ENCODE measurements around the gene NFS1.
"Not testable (repeated sequence)": the region's sequence is repeated elsewhere in the genome, so short reads cannot be mapped to it uniquely, and the experiment has no call there.

NFS1 gene

GRCh38 chr20:35697696-35698297 lies 1.4 kb downstream of the NFS1 start:
- no peak for DNase-seq (ENCODE audit: low read depth in 1 of 2, low spot score in 1 of 2)
- no peak for TF ChIP-seq JUND (IDR thresholded peaks at IDR 0.05; ENCODE audit: low read depth)
- in situ Hi-C loops (cut with HindIII; ENCODE audit: low pct_unique_long_range_greater_than_20kb, low sequenced_read_pairs): no loop called here

- in situ Hi-C loops (cut with HindIII; ENCODE audit: low pct_unique_long_range_greater_than_20kb, low sequenced_read_pairs): no loop called here
These were observed 3.2 kb downstream of the NFS1 start for GRCh38 chr20:35695978-35696377.

GRCh38 chr20:35695245-35695749 lies 3.9 kb downstream of the NFS1 start:
- in situ Hi-C loops (cut with HindIII; ENCODE audit: low pct_unique_long_range_greater_than_20kb, low sequenced_read_pairs): no loop called here

More at GRCh38 chr20:35695978-35696377, 3.2 kb downstream of the NFS1 start:
- no peak for TF ChIP-seq JUND (IDR thresholded peaks at IDR 0.05; ENCODE audit: low read depth)
- no peak for DNase-seq (ENCODE audit: low read depth in 1 of 2, low spot score in 1 of 2)

GRCh38 chr20:35690265-35690664 lies 8.9 kb downstream of the NFS1 start:
- DNase-seq (ENCODE audit: low read depth in 1 of 2, low spot score in 1 of 2): no peak
- no peak for TF ChIP-seq JUND (IDR thresholded peaks at IDR 0.05; ENCODE audit: low read depth)
- in situ Hi-C loops (cut with HindIII; ENCODE audit: low pct_unique_long_range_greater_than_20kb, low sequenced_read_pairs): no loop called here

More at GRCh38 chr20:35695245-35695749, 3.9 kb downstream of the NFS1 start:
- DNase-seq (ENCODE audit: low read depth in 1 of 2, low spot score in 1 of 2): no peak
- no peak for TF ChIP-seq JUND (IDR thresholded peaks at IDR 0.05; ENCODE audit: low read depth)

- in situ Hi-C loops (cut with HindIII; ENCODE audit: low pct_unique_long_range_greater_than_20kb, low sequenced_read_pairs): not testable (repeated sequence)
These were observed 12.3 kb downstream of the NFS1 start for GRCh38 chr20:35686872-35687271.

GRCh38 chr20:35685368-35685767 lies 13.8 kb downstream of the NFS1 start:
- DNase-seq (ENCODE audit: low read depth in 1 of 2, low spot score in 1 of 2); in situ Hi-C loops (cut with HindIII; ENCODE audit: low pct_unique_long_range_greater_than_20kb, low sequenced_read_pairs): not testable (repeated sequence)

More at GRCh38 chr20:35686872-35687271, 12.3 kb downstream of the NFS1 start:
- DNase-seq (ENCODE audit: low read depth in 1 of 2, low spot score in 1 of 2): peak in 1 of 2 experiments; percentile 80

GRCh38 chr20:35681960-35682359 lies 17.2 kb downstream of the NFS1 start:
- DNase-seq (ENCODE audit: low read depth in 1 of 2, low spot score in 1 of 2): no peak
- TF ChIP-seq JUND (IDR thresholded peaks at IDR 0.05; ENCODE audit: low read depth): no peak
- in situ Hi-C loops (cut with HindIII; ENCODE audit: low pct_unique_long_range_greater_than_20kb, low sequenced_read_pairs): no loop called here

- no peak for TF ChIP-seq JUND (IDR thresholded peaks at IDR 0.05; ENCODE audit: low read depth)
- in situ Hi-C loops (cut with HindIII; ENCODE audit: low pct_unique_long_range_greater_than_20kb, low sequenced_read_pairs): no loop called here
- no peak for DNase-seq (ENCODE audit: low read depth in 1 of 2, low spot score in 1 of 2)
These were observed 18.5 kb downstream of the NFS1 start for GRCh38 chr20:35680452-35681183.

GRCh38 chr20:35674921-35675320 lies 24.2 kb downstream of the NFS1 start:
- no peak for DNase-seq (ENCODE audit: low read depth in 1 of 2, low spot score in 1 of 2)
- no peak for TF ChIP-seq JUND (IDR thresholded peaks at IDR 0.05; ENCODE audit: low read depth)
- in situ Hi-C loops (cut with HindIII; ENCODE audit: low pct_unique_long_range_greater_than_20kb, low sequenced_read_pairs): no loop called here

GRCh38 chr20:35673884-35674283 lies 25.3 kb downstream of the NFS1 start:
- TF ChIP-seq JUND (IDR thresholded peaks at IDR 0.05; ENCODE audit: low read depth): no peak

GRCh38 chr20:35669681-35670080 lies 29.5 kb downstream of the NFS1 start:
- no peak for DNase-seq (ENCODE audit: low read depth in 1 of 2, low spot score in 1 of 2)
- in situ Hi-C loops (cut with HindIII; ENCODE audit: low pct_unique_long_range_greater_than_20kb, low sequenced_read_pairs): no loop called here
- TF ChIP-seq JUND (IDR thresholded peaks at IDR 0.05; ENCODE audit: low read depth): no peak

More at GRCh38 chr20:35673884-35674283, 25.3 kb downstream of the NFS1 start:
- in situ Hi-C loops (cut with HindIII; ENCODE audit: low pct_unique_long_range_greater_than_20kb, low sequenced_read_pairs): no loop called here
- no peak for DNase-seq (ENCODE audit: low read depth in 1 of 2, low spot score in 1 of 2)

- TF ChIP-seq JUND (IDR thresholded peaks at IDR 0.05; ENCODE audit: low read depth): no peak
- no peak for DNase-seq (ENCODE audit: low read depth in 1 of 2, low spot score in 1 of 2)
- in situ Hi-C loops (cut with HindIII; ENCODE audit: low pct_unique_long_range_greater_than_20kb, low sequenced_read_pairs): no loop called here
These were observed 29.9 kb downstream of the NFS1 start for GRCh38 chr20:35669221-35669620.

GRCh38 chr20:35665949-35666288 lies 33.2 kb downstream of the NFS1 start:
- no peak for DNase-seq (ENCODE audit: low read depth in 1 of 2, low spot score in 1 of 2)
- TF ChIP-seq JUND (IDR thresholded peaks at IDR 0.05; ENCODE audit: low read depth): no peak
- in situ Hi-C loops (cut with HindIII; ENCODE audit: low pct_unique_long_range_greater_than_20kb, low sequenced_read_pairs): no loop called here
